ENCODE data around the gene LBR.

Gene LBR

DNA sequence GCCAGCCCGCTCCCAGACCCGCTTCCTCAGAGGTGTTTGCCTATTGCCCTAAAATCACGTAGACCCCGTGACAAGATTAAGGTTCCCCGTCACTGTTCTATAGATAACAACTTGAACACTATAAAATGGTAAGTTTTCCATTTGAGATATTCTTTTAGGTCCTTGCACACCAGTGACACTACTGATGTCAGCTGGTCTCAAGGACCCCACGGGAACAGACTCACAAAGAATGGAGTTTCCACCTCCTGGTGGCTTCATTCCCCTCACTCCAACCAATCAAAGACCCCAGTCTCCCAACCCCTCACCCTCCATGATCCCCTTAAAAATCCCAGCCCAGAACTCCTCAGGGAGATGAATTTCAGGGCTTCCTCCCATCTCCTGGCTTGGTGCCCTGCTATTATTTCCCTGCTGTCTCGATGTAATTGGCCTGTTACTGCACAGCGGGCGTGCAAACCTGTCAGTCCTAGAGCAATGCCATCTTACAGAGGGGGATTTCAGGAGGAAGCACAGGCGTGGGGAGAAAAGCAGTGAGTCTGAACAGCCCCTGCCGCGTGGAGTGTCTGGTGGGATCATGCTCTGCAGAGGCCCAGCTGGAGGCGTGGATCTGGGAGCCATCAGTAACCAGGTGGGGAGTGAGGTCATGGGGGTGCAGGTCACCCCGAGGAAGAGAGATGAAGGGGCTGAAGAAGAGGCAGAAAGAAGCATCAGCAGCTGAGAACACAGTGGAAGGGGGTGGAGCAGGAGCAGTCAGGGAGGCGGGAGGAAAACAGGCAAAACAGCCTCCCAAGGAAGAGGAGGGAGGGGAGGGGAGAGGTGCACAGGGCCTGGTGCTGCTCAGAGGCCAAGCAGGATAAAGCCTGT, 35.1 kb upstream of the LBR start:
- no peak for FAIRE-seq

DNA sequence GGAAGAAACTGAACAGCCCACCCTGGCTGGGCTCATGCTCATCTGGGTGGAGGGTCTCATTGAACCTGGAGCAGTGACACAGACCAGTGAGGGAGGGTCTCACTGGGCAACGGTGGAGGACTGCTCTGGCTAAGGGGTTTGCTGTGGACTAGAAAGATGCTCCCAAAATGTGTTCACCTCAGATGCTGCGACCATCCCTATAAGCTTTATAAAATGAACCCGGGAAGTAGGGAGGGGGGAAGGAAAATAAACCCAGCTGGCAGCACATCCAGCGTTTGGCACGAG, 34.5 kb upstream of the LBR start:
- FAIRE-seq = no peak

- FAIRE-seq = no peak
Observed at GRCh38 chr1:225461533-225462428, 33.9 kb upstream of the LBR start.

DNA sequence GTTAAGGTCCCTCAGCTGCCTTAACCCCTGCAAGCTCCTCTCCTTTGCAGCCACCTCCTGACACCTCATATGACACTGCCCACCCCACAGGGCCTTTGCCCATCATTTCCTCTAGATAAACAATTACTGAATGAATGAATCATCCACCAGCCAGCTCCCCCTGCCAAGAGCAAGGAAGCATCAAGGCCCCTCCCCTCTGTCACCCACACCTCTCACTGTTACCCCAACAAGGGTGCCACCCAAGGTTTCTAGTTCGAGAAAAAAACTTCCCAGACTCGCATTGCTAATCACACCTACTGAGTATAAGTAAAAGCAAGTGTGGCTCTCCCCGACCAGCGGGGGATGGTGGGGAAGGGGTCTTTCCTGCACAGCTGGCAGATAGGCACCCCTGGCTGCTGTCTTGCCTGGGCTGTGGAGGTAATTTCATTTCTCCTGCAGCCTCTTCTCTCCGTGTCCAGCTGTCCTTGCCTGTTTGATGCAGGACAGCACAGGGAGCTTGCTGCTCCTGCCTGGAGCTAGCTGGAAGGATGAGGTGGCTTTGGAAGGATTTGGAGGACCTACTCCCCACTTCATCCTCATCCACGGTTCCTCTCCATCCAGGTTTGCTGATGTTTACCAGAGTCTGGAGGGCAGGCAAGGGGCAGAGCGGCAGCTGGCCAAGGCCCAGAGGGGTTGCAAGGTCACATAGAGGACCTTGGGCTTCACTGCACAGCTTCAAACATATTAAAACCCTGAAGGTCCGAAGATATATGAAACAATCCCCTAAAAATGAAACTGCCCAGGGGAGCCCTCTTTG, 33.1 kb upstream of the LBR start:
- no peak for FAIRE-seq

DNA sequence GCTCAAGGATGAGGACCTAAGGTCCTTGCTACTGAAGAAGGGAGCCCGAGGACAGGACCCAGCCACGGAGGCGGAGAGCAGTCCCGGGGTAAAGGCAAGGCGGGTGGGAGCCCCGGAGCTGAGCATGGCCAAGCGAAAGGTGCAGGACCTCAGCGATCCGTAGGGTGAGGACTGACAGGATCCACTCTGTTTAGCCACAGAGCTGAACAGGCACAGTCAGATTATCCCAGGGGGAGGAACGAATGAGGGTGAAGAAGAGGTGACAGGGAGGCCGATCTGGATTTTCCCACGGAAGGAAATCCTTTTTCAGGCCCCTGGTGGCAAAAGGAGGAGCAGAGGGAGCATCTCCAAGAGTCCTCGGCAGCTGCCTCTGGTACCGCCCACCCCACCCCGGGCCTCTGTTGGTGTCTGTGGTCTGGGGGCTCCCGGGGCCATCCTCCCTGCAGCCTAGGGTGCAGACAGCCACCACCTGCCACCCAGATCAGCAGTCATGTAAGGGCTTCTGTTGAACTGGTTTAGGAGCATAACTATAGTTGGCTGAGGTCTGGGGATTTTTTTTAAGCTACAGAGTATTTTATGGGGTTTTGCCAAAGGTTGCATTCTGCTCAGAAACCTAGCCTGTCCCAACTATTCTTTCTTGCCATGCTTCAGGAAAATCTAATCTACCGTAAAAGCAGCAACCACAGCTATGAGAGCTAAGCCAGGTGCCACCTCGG, 32.3 kb upstream of the LBR start:
- no peak for FAIRE-seq

DNA sequence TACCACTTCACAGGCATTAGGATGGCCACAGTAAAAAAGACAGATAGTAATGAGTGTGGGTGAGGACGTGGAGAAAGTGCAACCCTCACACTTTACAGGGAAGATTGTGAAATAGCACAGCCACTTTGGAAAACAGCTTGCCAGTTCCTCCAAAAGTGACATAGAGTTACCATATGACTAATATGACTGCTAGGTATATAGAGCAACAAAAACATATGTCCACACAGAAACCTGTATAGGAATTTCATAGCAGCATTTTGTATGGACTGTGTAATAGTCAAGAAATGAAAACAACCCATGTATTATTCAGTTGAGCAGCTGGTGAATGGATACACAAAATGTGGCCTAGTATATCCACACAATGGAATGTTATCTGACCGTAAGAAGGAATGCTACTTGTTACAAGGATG, 30.4 kb upstream of the LBR start:
- FAIRE-seq = no peak

GRCh38 chr1:225454733-225455132, 26.9 kb upstream of the LBR start:
- FAIRE-seq = no peak

- no peak for FAIRE-seq
Observed at GRCh38 chr1:225453797-225454648, 26.2 kb upstream of the LBR start.

GRCh38 chr1:225451840-225452515, 24.1 kb upstream of the LBR start:
- no peak for FAIRE-seq

DNA sequence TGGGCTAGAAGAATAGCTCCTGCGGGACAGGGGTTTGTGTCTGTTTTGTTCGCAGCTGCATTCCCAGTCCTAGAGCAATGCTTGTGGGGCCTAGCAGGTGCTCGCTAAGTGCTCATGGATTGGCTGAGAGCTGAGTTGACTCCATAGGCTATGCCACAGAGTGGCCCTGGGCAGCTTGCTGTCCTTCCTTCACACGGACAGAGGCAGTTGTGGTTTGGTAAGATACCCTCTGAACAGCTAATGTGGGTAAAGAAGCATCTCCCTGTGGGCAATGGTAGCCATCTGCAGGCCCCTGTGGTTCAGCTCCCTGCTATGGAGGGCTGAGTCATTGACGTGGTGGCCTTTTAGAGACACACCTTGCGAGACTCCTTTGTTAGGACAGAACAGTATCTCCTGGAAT, 23.5 kb upstream of the LBR start:
- no peak for FAIRE-seq

DNA sequence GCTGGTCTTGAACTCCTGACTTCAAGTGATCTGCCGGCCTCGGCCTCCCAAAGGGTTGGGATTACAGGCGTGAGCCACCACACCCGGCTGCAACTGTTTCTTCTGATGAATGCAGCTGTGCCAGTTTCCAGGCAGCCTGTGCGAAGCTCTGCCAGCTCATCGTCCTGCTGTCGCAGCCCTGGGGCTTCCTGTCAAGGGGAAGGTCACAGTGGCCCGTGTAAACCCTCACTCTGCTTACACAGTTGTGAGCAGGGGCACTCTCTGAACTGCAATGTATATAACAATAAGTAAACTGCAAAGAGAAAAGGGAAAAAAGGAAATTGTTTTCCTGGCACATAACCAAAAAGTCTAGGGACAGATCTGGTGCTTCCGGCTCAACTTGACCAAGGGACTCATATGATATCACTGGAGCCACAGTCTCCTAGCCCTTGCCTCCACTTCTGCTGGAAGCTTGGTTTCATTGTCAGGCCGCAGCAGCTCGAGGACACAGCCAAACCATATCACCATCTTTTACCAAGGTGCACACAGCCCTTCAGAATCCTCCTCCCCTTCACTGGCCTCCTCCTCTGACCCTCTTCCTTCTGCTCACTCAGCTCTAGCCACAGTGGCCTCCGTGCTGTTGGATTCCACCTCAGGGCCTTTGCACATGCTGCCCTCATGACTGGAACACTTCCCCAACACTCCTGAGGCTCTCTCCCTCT, 22.8 kb upstream of the LBR start:
- FAIRE-seq = no peak

DNA sequence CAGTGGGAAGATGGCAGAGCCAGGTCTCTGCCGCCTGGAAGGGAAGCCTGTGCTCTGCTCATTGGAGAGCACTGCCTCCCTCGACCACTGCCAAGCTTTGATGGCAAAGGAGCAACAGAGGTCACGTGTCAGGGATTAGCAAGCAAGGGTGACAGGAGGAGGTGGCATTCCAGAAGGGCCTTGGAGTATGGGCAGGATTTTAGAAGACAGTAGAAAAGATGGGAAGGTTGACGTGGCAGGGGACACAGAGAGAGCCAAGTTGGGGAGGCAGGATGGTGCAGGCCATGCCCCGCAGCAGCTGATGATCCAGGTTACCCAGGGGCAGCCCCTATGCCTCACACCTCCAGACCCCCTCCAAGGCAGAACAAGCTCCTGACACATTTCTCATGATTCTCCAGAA, 21.9 kb upstream of the LBR start:
- FAIRE-seq = no peak

DNA sequence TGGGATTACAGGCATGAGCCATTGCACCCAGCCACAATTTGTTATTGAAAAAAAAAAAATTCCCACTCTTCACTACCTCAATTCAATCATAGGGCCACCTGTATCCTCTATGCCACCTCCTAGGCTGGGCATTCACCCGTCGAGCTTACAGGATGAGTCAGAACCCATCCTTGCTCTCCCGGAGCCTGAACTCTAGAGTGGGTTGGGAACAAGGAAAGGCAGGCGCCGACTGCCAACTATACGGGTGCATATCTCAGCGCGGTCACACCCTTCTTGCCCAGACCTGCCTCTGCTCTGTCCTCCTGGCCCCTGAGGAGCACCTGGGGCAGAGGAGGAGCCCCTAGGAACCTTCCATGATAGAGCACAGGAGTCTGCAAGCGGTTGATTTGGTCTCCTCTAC, 21.4 kb upstream of the LBR start:
- FAIRE-seq = no peak

DNA sequence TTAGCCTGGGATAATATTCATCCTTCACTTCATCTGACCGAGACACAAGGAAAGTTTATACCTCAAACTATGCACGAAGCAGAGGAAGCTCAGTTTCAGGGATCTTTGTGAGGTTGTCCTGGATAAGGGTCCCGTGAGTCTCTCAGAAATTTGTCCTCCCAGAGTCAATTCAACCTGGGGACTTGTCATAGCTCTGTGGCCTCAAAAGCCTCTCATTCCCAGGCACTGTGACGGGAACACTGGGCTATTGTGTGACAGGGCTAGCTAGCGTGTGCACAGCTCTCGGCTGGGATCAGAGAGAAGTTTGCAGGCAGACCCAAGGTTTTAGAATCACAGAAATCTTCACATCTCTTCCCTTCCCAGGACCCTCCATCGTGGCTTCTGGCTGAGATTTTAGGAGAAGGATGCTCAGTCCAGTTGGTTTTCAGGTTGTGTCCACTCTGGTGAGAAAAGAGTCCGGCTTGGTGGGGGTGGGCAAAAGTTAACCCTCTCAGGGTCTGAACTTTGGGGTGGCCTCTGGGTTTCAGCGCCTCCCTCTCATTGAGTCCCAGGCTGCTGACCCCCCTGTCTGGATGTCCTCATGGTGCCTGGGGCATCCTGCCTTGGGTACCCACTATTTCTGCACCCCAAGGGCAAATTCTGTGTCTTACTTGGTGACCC, 20.4 kb upstream of the LBR start:
- no peak for FAIRE-seq

DNA sequence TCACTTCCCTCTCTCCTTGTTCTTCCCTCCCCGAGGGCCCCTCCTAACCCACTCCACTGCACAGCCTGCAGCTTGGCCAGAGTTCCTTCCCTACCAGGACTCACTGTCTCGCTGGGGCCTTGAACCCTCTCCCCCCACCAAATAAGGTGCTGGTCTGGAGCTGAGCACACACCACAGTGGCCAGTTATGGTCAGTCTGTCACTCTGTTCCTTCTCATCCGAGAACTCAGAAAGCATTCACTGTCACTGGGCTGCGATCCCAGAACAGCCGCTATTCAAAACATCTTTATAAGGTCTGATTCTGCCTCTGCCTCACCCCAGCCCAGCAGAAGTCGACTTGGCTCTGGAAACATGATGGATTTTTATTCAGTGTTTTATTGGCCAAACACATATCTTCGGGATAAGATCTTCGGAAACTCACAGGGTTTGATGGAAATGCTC, 19.8 kb upstream of the LBR start:
- FAIRE-seq = no peak

GRCh38 chr1:225446981-225447615, 19.3 kb upstream of the LBR start:
- no peak for FAIRE-seq

DNA sequence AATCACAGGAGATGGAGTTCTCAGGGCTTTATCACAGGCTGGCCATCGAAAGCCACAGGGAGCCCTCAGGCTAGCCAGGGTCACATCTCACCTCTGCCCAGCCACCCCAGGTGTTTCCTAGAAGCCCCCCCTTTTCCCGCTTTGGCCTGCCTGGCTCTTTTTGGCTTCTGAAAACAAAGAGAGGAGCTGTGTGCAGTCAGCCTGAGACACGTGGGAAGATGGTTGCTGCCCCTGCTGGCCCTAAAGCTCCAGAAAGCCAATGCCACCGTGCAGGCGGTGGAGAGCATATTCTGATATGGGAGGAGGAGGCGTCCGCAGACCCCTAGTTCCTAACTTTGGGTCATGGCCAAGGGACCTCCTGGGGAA, 18.7 kb upstream of the LBR start:
- no peak for FAIRE-seq

- no peak for FAIRE-seq
Observed at GRCh38 chr1:225445639-225446594, 18.1 kb upstream of the LBR start.

Data from G401.6 (cell line).